ENCODE results near the gene PREB.

PREB gene

DNA sequence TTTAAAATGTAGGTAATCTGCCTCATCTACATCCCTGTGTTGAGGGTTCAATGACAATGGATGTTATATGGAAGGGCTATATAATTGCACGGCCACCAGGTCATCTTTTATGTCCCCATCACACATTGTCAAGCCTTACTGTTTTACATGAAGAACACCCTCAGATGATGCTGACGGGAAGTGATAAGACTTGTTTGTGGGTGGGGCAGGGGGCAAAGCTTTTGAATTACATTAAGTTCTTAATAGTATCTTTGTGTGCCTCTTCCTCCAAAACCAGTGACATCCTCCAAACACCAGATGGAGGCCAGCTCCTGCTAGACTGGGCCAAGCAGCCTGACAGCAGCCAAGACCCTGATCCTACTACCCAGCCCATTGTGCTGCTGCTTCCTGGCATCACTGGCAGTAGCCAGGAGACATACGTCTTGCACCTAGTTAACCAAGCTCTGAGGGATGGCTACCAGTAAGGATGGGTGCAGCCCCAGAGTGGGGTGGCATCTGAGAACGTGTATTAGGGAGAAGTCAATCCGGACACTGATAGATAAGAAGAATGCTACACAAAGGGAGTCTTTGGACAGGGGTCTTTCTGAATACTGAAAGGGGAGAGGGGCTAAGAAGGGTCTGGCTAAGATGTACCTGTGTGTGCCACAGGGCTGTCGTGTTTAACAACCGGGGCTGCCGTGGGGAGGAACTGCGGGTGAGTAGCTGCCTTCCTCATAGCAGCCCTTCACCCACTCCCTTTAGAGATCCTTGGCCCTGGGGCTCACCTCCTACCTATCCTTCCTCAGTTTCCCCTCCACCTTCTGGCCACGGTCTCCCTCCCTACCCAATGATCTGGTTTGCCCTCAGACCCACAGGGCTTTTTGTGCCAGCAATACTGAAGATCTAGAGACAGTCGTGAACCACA is 5.5 kb downstream of the PREB start:
- TF ChIP-seq CTCF (conservative IDR thresholded peaks at IDR 0.05; ENCODE audit: low read length) (no peak), EZH2phosphoT487 (IDR thresholded peaks at IDR 0.05; ENCODE audit: borderline replicate concordance) (no peak)
- H3K4me1 ChIP-seq (ENCODE audit: insufficient read depth, low read length, poor library complexity, severe bottlenecking) = peaks cover 20% of the 10 kb centered on the region
- no peak overlapping the region for H3K4me3 ChIP-seq (ENCODE audit: low read length, poor library complexity, severe bottlenecking)
- H3K27me3 ChIP-seq (ENCODE audit: insufficient read depth, low read length, poor library complexity, severe bottlenecking) = no peaks in the 10 kb centered on the region
- H2AFZ ChIP-seq (ENCODE audit: low read length) = no peak overlapping the region
- H3K9me3 ChIP-seq (ENCODE audit: insufficient read depth, low read depth, low read length) = no peaks in the 10 kb centered on the region
- peaks cover 10% of the 10 kb centered on the region; the same call in 1 of the 2 replicates for H3K36me3 ChIP-seq (ENCODE audit: insufficient read depth, low read length)
- no peak overlapping the region for H3K4me2 ChIP-seq (ENCODE audit: low read depth, low read length, poor library complexity, severe bottlenecking)
- H4K20me1 ChIP-seq (ENCODE audit: insufficient read depth, low read length, poor library complexity, severe bottlenecking) = peaks cover 10% of the 10 kb centered on the region
- no peaks in the 10 kb centered on the region for H3K9me2 ChIP-seq (replicated peaks; ENCODE audit: low read depth, low read length)
- no peaks in the 10 kb centered on the region for H3F3A ChIP-seq (ENCODE audit: low read depth)
- H3K79me2 ChIP-seq (ENCODE audit: insufficient read depth, low read length) = peaks cover 26% of the 10 kb centered on the region
- no peak overlapping the region for H3K9ac ChIP-seq (ENCODE audit: low read depth, low read length, poor library complexity, severe bottlenecking)

DNA sequence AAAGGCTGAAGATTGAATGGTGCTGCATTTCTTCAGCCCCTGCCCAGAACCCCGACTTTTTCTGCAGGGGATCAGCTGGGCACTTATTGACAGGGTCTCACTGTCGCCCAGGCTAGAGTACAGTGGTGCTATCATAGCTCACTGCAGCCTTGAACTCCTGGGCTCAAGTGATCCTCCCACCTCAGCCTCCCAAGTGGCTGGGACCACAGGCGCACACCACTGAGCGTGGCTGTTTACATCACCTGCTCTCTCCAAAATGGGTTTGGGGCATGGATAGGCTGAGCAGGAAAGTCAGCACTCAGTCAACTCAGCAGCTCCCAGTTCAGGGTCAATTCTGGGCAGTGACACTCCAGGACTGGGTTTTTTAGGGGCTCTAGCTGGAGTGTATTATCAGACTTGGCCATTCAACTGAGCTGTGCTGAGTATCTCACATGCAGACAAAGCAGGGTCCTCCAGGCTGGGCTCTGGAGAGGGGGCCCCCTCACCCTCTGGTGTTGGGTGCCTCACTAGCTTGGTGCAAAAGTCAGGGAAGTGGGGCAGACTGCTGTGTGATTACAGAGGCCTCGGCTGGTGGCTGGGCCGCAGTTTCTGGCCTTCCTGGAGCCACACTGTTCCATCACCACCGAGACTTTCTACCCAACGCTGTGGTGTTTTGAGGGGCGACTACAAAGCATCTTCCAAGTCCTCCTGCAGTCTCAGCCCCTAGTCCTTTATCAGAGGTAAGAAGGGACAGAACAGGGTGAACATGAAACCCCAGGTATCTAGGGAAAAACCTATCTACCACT is 6.4 kb downstream of the PREB start:
- Histone ChIP-seq H3F3A (ENCODE audit: low read depth) (no peaks in the 10 kb centered on the region), H4K20me1 (ENCODE audit: insufficient read depth, low read length, poor library complexity, severe bottlenecking) (peaks cover 4% of the 10 kb centered on the region), H3K9me2 (replicated peaks; ENCODE audit: low read depth, low read length) (no peaks in the 10 kb centered on the region), H3K27me3 (ENCODE audit: insufficient read depth, low read length, poor library complexity, severe bottlenecking) (no peaks in the 10 kb centered on the region), H3K9ac (ENCODE audit: low read depth, low read length, poor library complexity, severe bottlenecking) (no peak overlapping the region), H3K4me3 (ENCODE audit: low read length, poor library complexity, severe bottlenecking) (no peak overlapping the region), H3K4me2 (ENCODE audit: low read depth, low read length, poor library complexity, severe bottlenecking) (no peak overlapping the region), H3K4me1 (ENCODE audit: insufficient read depth, low read length, poor library complexity, severe bottlenecking) (peaks cover 13% of the 10 kb centered on the region), H3K36me3 (ENCODE audit: insufficient read depth, low read length) (peaks cover 10% of the 10 kb centered on the region; the same call in 1 of the 2 replicates), H2AFZ (ENCODE audit: low read length) (no peak overlapping the region), H3K79me2 (ENCODE audit: insufficient read depth, low read length) (peaks cover 17% of the 10 kb centered on the region), H3K9me3 (ENCODE audit: insufficient read depth, low read depth, low read length) (no peaks in the 10 kb centered on the region)
- TF ChIP-seq EZH2phosphoT487 (IDR thresholded peaks at IDR 0.05; ENCODE audit: borderline replicate concordance) (no peak), CTCF (conservative IDR thresholded peaks at IDR 0.05; ENCODE audit: low read length) (no peak)

GRCh38 chr2:27126252-27126710 is 8.2 kb downstream of the PREB start:
- Histone ChIP-seq H3K27me3 (ENCODE audit: insufficient read depth, low read length, poor library complexity, severe bottlenecking) (no peaks in the 10 kb centered on the region), H3K79me2 (ENCODE audit: insufficient read depth, low read length) (no peaks in the 10 kb centered on the region), H3K4me3 (ENCODE audit: low read length, poor library complexity, severe bottlenecking) (no peak overlapping the region), H3K9me3 (ENCODE audit: insufficient read depth, low read depth, low read length) (no peaks in the 10 kb centered on the region), H3K9ac (ENCODE audit: low read depth, low read length, poor library complexity, severe bottlenecking) (no peak overlapping the region), H3K9me2 (replicated peaks; ENCODE audit: low read depth, low read length) (no peaks in the 10 kb centered on the region), H3F3A (ENCODE audit: low read depth) (no peaks in the 10 kb centered on the region), H3K4me1 (ENCODE audit: insufficient read depth, low read length, poor library complexity, severe bottlenecking) (peaks cover 5% of the 10 kb centered on the region), H2AFZ (ENCODE audit: low read length) (no peak overlapping the region), H3K36me3 (ENCODE audit: insufficient read depth, low read length) (peaks cover 2% of the 10 kb centered on the region; the same call in 1 of the 2 replicates), H4K20me1 (ENCODE audit: insufficient read depth, low read length, poor library complexity, severe bottlenecking) (no peaks in the 10 kb centered on the region), H3K4me2 (ENCODE audit: low read depth, low read length, poor library complexity, severe bottlenecking) (no peak overlapping the region)
- TF ChIP-seq CTCF (conservative IDR thresholded peaks at IDR 0.05; ENCODE audit: low read length) = no peak
- no peak for TF ChIP-seq EZH2phosphoT487 (IDR thresholded peaks at IDR 0.05; ENCODE audit: borderline replicate concordance)
